Stimulated activated CD4-positive, alpha-beta T cell treated with anti-CD3 and anti-CD28 coated beads, TNF-alpha, amount 100 ng/mL, for 48 hours (primary cell): ENCODE results near the gene BCAS3.

ENCODE experiments used
- DNase-seq, 3 donors: peaks; one replicate each; pipeline ENCODE4 v3.0.0-alpha.2; 2020; ENCODE audit warnings: low read depth in 3 of 3

Gene BCAS3

GRCh38 chr17:61363601-61364462 is 686.2 kb downstream of the BCAS3 start:
- no peak for DNase-seq

GRCh38 chr17:61364463-61364846 is 686.8 kb downstream of the BCAS3 start:
- DNase-seq = no peak

- DNase-seq = no peak
Observed at GRCh38 chr17:61366076-61366714, 688.5 kb downstream of the BCAS3 start.

GRCh38 chr17:61366715-61367413 is 689.2 kb downstream of the BCAS3 start:
- DNase-seq = no peak

- no peak for DNase-seq
Observed at GRCh38 chr17:61368049-61368831, 690.6 kb downstream of the BCAS3 start.

GRCh38 chr17:61368832-61369450 is 691.3 kb downstream of the BCAS3 start:
- no peak for DNase-seq

- DNase-seq = no peak
Observed at GRCh38 chr17:61369751-61370150, 692.1 kb downstream of the BCAS3 start.

- no peak for DNase-seq
Observed at GRCh38 chr17:61371179-61371578, 693.5 kb downstream of the BCAS3 start.

GRCh38 chr17:61371606-61372005 is 694.0 kb downstream of the BCAS3 start:
- DNase-seq = no peak

- no peak for DNase-seq
Observed at GRCh38 chr17:61372436-61372835, 694.8 kb downstream of the BCAS3 start.

GRCh38 chr17:61376931-61377838 is 699.5 kb downstream of the BCAS3 start:
- DNase-seq = no peak

GRCh38 chr17:61378658-61379456 is 701.2 kb downstream of the BCAS3 start:
- DNase-seq = no peak

- DNase-seq = no peak
Observed at GRCh38 chr17:61379457-61380216, 702.0 kb downstream of the BCAS3 start.

GRCh38 chr17:61380217-61380835 is 702.7 kb downstream of the BCAS3 start:
- no peak for DNase-seq

- no peak for DNase-seq
Observed at GRCh38 chr17:61380836-61381525, 703.3 kb downstream of the BCAS3 start.

- no peak for DNase-seq
Observed at GRCh38 chr17:61381537-61381936, 703.9 kb downstream of the BCAS3 start.

- no peak for DNase-seq
Observed at GRCh38 chr17:61382796-61383688, 705.4 kb downstream of the BCAS3 start.
